Lower lobe of right lung (tissue), 2 donors: ENCODE results near the gene ARHGEF35. TPM values are rescaled to one million over a fixed set of nuclear protein-coding genes. Genes with fewer than 3 reads are reported as not detected.

ENCODE experiments used
- ATAC-seq, 2 donors: fragments of 200-7000 bp; cut with Tn5 transposase; one replicate each; pipeline ENCODE4 v1.9.1; 2020 to 2022; ENCODE audit warnings: mild to moderate bottlenecking in 2 of 2, moderate library complexity in 2 of 2
- DNase-seq: peaks from one replicate; pipeline ENCODE4 v3.0.0-alpha.2; 2020
- H3K27ac ChIP-seq: fragments of 200-600 bp; one replicate; pipeline ENCODE4 v1.8.0; 2022
- H3K27me3 ChIP-seq: fragments of 200-600 bp; one replicate; pipeline ENCODE4 v1.8.0; 2022; ENCODE audit warnings: low read depth
- H3K36me3 ChIP-seq: fragments of 200-600 bp; one replicate; pipeline ENCODE4 v1.8.0; 2022; ENCODE audit warnings: mild to moderate bottlenecking
- H3K4me1 ChIP-seq: fragments of 200-600 bp; one replicate; pipeline ENCODE4 v1.8.0; 2022
- H3K4me3 ChIP-seq: fragments of 200-600 bp; one replicate; pipeline ENCODE4 v1.8.0; 2022; ENCODE audit warnings: mild to moderate bottlenecking
- H3K9me3 ChIP-seq: fragments of 200-600 bp; one replicate; pipeline ENCODE4 v1.8.0; 2022
- CTCF ChIP-seq: fragments of 200-600 bp; IDR thresholded peaks from one replicate; pipeline ENCODE4 v1.8.0; 2022; ENCODE audit warnings: antibody characterized with exemption, mild to moderate bottlenecking
- intact Hi-C: fragments of 100-400 bp; cut with DNase I; formaldehyde crosslinking; loops from one replicate; pipeline ENCODE4 v1.11.0; 2022
- total RNA-seq: library from RNA; stranded (reverse); fragmentation: NEBNext Ultra II Directional; extraction: Animal tissue kit (Norgen Biotek cat#: 25700); gene quantifications from one replicate; pipeline ENCODE4 v1.2.1, GENCODE V29; 2021
- donor health status: DM: no; HTN: yes; CAD: no; lungs with severe emphysema.

ARHGEF35 gene
- total RNA-seq, 1 donor from 2014 or later, result 10.3 TPM

GRCh38 chr7:144142187-144142586 lies 53.4 kb downstream of the ARHGEF35 start:
- no peaks in the 10 kb centered on the region for H3K4me1 ChIP-seq
- ATAC-seq (no peak), DNase-seq (no peak)
- no peak overlapping the region for H3K27ac ChIP-seq
- no peaks in the 10 kb centered on the region for H3K36me3 ChIP-seq
- TF ChIP-seq CTCF, result no peak
- intact Hi-C loops, result no loop called here
- H3K9me3 ChIP-seq, result peaks cover 2% of the 10 kb centered on the region
- H3K27me3 ChIP-seq, result no peaks in the 10 kb centered on the region
- H3K4me3 ChIP-seq, result no peak overlapping the region

GRCh38 chr7:144137501-144137900 lies 58.1 kb downstream of the ARHGEF35 start:
- intact Hi-C loops, result no loop called here
- Histone ChIP-seq H3K27me3 (no peaks in the 10 kb centered on the region), H3K27ac (no peak overlapping the region), H3K36me3 (no peaks in the 10 kb centered on the region), H3K4me3 (no peak overlapping the region), H3K9me3 (no peaks in the 10 kb centered on the region), H3K4me1 (no peaks in the 10 kb centered on the region)
- no peak for TF ChIP-seq CTCF
- DNase-seq (no peak), ATAC-seq (no peak)

Other genes starting within 250 kb of the ARHGEF35 start
- gene OR2F1, start 241.0 kb downstream of the ARHGEF35 start, total RNA-seq, result not detected
- gene OR6B1, start 195.5 kb downstream of the ARHGEF35 start, total RNA-seq, result not detected
- gene OR2A5, start 146.9 kb downstream of the ARHGEF35 start, total RNA-seq, result not detected
- gene OR2A25, start 126.0 kb downstream of the ARHGEF35 start, total RNA-seq, result not detected
- gene OR2A12, start 109.6 kb downstream of the ARHGEF35 start, total RNA-seq, result not detected
- not detected for gene OR2A2, start 86.2 kb downstream of the ARHGEF35 start, total RNA-seq
- gene OR2A14, start 72.7 kb downstream of the ARHGEF35 start, total RNA-seq, result not detected
- gene CTAGE4, start 12.4 kb downstream of the ARHGEF35 start, total RNA-seq, result 8.5 TPM
- gene OR2A42, start 43.8 kb upstream of the ARHGEF35 start, total RNA-seq, result not detected
- 12.1 TPM for gene OR2A7, start 69.0 kb upstream of the ARHGEF35 start, total RNA-seq
- 4.2 TPM for gene CTAGE8, start 73.5 kb upstream of the ARHGEF35 start, total RNA-seq
- gene OR2A1, start 116.6 kb upstream of the ARHGEF35 start, total RNA-seq, result 0.15 TPM
- 39.5 TPM for gene ARHGEF5, start 159.6 kb upstream of the ARHGEF35 start, total RNA-seq
- not detected for gene NOBOX, start 207.9 kb upstream of the ARHGEF35 start, total RNA-seq